Hindlimb muscle (tissue), 1 donor: ENCODE measurements around the gene POLE2. TPM values are rescaled to one million over a fixed set of nuclear protein-coding genes. Genes with fewer than 3 reads are reported as not detected.
"Not testable (repeated sequence)": the region's sequence is repeated elsewhere in the genome, so short reads cannot be mapped to it uniquely, and the experiment has no call there.

Experiments
- DNase-seq: peaks from one replicate; pipeline ENCODE4 v3.0.0-alpha.2; 2013
- polyA plus RNA-seq: library from polyadenylated mRNA; unstranded; fragments of 120-200 nt; gene quantifications from one replicate; pipeline ENCODE4 v1.2.1, GENCODE V29; 2013; ENCODE audit not compliant: insufficient read length

Gene POLE2
- polyA plus RNA-seq, 1 donor = 8.0 TPM

DNA sequence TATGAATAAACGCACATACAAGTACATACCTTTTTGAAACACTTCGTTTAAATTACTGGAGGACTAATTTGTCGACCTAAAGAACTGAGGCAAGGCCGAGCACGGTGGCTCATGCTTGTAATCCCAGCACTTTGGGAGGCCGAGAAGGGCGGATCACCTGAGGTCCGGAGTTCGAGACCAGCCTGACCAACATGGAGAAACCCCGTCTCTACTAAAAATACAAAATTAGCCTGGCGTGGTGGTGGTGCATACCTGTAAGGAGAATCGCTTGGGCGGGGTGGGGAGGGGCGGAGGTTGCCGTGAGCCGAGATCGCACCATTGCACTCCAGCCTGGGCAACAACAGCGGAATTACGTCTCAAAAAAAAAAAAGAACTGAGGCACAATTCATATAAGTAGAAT lies 68.7 kb downstream of the POLE2 start:
- DNase-seq = not testable (repeated sequence)

DNA sequence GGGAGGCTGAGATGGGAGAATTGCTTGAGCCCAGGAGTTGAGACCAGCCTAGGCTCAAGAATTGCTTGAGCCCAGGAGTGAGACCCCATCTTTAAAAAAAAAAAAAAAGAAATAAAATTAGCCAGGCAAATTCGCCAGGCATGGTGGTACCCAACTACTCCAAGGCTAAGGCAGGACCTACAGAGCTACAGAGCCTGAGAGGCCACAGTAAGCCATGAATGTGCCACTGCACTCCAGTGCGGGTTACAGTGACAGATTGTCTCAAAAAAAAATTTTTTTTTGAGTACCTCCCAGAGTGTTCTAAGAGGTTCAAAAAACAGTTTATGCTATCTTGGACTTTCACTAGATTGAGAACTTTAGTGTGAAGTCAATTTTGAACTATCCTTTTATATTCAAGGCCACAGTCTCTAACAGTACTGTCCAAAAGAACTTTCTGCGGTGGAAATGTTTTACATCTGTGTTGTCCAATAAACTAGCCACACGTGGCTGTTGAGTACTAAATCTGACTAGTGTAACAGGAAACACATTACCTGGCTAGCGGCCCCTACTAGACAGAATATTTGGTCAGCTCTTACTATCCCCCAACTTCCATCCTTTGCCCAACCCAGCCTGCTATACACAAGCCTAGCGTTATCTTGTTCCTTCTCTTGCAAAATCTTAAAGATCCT lies 70.0 kb downstream of the POLE2 start:
- no peak for DNase-seq

DNA sequence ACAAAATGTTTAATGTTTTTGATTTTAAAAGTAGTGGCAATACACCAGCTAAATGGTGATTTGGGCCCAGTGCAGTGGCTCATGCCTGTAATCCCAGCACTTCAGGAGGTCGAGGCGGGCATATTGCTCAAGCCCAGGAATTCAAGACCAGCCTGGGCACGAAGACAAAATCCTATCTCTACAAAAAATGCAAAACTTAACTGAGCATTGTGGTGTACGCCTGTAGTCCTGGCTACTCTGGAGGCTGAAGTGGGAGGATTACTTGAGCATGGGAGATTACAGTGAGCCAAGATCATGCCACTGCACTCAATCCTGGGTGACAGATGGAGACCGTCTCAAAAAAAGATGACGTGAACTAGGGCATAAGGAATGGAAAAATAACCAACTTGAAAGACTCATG lies 72.2 kb downstream of the POLE2 start:
- DNase-seq = no peak

DNA sequence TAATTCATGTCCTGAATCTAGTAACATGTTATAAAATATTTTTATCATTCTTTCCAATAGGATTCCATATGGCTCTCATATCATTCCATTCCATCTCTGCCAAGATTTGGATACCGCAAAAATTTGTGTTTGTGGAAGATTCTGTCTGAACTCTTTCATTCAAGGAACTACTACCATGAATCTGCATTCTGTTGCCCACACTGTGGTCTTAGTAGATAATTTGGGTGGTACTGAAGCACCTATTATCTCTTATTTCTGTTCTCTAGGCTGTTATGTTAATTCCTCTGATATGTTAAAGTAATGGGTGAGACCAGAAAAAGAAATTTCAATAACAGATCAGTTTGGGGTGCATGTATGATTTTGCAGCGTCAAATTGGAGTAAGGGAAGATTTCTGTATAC lies 73.8 kb downstream of the POLE2 start:
- DNase-seq = no peak

DNA sequence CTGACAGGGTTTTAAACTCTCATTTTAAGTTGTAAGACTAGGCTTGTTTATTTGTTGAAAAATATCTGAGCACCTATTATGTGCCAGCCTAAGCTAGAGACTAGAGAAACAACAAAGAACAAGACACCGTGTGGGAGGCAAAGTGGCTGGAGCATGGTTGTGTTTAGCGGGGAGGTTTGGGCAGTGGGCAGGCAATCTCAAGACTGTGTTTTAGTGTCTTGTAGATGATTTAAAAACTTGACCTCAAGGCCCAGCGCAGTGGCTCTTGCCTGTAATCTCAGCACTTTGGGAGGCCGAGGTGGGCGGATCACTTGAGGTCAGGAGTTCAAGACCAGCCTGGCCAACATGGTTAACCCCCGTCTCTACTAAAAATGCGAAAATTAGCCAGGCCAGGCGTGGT lies 75.3 kb downstream of the POLE2 start:
- DNase-seq = no peak

DNA sequence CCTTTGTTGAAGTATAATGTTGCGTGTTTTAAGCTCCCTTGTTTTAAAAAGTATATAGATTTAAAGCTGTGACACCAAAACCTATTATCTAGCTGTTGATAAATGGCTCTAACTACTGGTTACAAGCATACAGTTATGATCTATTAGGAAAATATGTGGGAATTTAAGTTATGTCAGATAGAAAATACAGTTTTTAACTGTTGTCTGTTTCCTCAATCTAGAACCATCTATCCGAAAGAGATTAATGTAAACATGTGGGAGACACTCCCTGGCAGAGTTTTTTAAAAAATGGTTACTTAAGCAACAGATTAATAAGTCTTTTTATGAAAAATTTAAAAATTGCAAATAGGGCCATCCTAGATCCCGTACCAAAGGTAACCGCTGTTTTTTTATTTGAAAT lies 75.8 kb downstream of the POLE2 start:
- no peak for DNase-seq

DNA sequence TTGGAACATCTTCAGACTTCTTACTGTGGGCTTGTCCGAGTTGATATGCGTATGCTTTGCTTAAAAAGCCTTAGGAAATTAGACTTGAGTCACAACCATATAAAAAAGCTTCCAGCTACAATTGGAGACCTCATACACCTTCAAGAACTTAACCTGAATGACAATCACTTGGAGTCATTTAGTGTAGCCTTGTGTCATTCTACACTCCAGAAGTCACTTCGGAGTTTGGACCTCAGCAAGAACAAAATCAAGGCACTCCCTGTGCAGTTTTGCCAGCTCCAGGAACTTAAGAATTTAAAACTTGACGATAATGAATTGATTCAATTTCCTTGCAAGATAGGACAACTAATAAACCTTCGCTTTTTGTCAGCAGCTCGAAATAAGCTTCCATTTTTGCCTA lies 80.4 kb downstream of the POLE2 start:
- DNase-seq = no peak

DNA sequence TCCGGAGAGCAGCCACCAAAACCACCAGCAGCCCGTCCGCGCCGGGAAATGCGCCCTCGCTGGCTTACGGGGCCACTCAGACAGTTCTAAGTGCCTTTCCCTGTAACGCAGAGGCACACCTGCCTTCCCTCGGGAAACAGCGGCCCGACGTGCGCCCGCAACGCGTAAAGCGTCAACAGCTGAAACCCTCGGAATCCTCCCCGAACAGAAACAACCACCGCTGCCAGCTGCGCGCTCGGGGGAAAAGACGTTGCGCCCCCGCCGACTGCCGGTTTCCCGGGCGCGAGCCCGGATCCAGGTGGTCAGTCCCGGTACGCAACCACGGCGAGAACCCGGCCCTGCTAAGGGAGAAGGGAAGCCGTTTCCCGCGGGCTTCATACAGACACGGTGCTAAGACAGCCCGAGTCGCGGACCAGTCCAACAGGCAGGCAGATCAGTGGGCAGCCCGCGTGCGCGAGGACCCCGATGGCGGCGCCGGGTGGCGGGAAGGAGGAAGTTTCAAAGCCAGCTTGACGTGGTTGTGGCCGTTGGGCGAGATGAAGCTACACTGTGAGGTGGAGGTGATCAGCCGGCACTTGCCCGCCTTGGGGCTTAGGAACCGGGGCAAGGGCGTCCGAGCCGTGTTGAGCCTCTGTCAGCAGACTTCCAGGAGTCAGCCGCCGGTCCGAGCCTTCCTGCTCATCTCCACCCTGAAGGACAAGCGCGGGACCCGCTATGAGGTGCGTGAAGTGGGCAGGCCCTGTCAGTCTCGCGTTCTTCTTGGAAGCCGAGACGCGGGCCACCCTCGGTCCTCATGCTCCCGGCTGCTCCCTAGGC lies 89.3 kb downstream of the POLE2 start, which contains the start of gene LRR1:
Gene LRR1 (plus strand): TSS at position 456 of the 816 bp plus-strand sequence. CDS start 81 bp downstream, at position 537.
- DNase-seq = peak; percentile 85

DNA sequence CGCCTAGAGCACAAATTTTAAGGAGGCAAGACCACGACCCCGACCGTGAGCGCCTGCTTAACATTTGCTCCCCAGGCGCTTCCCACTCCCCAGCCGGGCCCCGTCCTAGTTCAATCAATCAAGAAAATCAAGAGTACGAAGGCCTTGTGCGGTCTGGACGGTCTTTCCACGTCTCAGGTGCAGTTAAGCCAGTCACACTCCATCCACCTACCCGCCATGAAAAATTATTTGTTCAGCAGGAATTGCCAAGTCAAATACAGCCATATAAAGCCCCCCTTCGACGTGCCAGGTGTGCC lies 89.9 kb downstream of the POLE2 start:
- no peak for DNase-seq

DNA sequence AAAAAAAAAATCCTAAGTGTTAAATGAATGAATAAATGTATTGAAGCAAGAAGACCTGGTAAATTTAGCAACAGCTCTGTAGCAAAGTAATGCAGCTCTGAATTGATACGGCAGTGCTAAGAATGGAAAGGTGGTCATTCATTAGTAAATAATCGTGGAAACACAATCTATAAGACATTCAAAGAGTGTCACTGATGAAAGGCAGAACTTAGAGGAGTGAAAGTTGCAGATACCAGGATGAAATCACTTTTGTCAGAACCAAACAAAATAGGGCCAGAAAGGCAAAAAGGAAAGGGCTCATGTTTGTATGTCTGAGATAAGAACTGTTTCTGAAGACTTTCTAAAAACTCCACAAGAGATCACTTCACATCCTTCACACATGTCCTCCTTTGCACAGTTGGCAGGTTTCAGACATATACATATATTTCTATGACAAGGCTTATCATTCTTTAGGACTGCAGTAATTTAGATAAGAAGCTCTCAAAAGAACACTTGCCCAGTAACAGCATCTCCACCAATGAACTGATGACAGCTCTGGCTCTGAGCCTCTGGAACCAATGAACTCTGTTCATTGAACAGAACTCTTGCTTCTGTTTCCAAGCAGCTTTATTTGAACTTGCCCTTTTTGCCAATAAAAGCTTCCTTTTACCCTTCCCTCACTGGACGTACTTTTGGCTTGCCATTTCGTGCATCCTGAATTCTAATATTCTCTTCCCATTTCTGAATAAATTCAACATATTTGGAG lies 93.5 kb downstream of the POLE2 start:
- DNase-seq = no peak

Other genes with a start within 250 kb of the POLE2 start
- gene RPS29, start 101.8 kb downstream of the POLE2 start, polyA plus RNA-seq = 1,715 TPM
- 7.4 TPM for gene LRR1, start 89.3 kb downstream of the POLE2 start, polyA plus RNA-seq
- gene RPL36AL, start 67.6 kb downstream of the POLE2 start, polyA plus RNA-seq = 150 TPM
- gene MGAT2, start 67.4 kb downstream of the POLE2 start, polyA plus RNA-seq = 22.4 TPM
- gene DNAAF2, start 53.0 kb downstream of the POLE2 start, polyA plus RNA-seq = 7.7 TPM
- gene KLHDC1, start 4.9 kb upstream of the POLE2 start, polyA plus RNA-seq = 6.0 TPM
- 73.5 TPM for gene KLHDC2, start 79.9 kb upstream of the POLE2 start, polyA plus RNA-seq
- 38.2 TPM for gene NEMF, start 164.6 kb upstream of the POLE2 start, polyA plus RNA-seq
- gene ARF6, start 204.9 kb upstream of the POLE2 start, polyA plus RNA-seq = 32.4 TPM